ENCODE data around the gene STMN3. TPM values are rescaled to one million over a fixed set of nuclear protein-coding genes. Genes with fewer than 3 reads are reported as not detected.
A peak's percentile ranks its signal among the peaks of the same experiment; 100 is the strongest.
"Not testable (repeated sequence)": the region's sequence is repeated elsewhere in the genome, so short reads cannot be mapped to it uniquely, and the experiment has no call there.

Gene STMN3
- polyA plus RNA-seq, 1 of the 3 experiments (the other 2 are of a cell fraction): 111 TPM

DNA sequence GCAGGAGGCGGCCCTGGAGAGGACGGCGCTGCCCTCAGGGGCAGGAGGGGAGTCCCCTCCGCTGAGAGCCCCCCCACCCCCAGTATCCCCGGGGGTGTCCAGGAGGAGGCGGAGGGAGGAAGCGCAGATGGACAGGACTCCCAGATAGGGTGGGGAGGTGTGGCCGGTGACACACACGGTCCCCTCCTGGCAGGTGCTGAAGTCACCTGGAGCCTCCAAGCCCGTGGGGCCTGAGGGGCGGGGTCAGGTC, 1.4 kb downstream of the STMN3 start:
- H2AFZ ChIP-seq (ENCODE audit: low read depth): no peak overlapping the region
- H3K36me3 ChIP-seq (replicated peaks in 1 of 2; ENCODE audit: control insufficient read depth in 1 of 2, insufficient read depth in 2 of 2, low read length in 1 of 2): no peaks in the 10 kb centered on the region
- WGBS (ENCODE audit: low lambda C conversion rate): 29% methylated on average over 9 of the region's 11 CpGs
- peak; percentile 51 for DNase-seq
- H3K27me3 ChIP-seq (ENCODE audit: insufficient read depth): no peaks in the 10 kb centered on the region
- POLR2A ChIA-PET: interaction anchor here (0.6 kb wide), 1 partner anchor 8 kb away, joined by 3 read pairs; no protein-coding TSS in a partner anchor
- H4K20me1 ChIP-seq (ENCODE audit: insufficient read depth): peaks cover 31% of the 10 kb centered on the region
- no peaks in the 10 kb centered on the region for H3K9me3 ChIP-seq
- peaks cover 8% of the 10 kb centered on the region for H3F3A ChIP-seq (replicated peaks; ENCODE audit: insufficient read depth)
- H3K4me2 ChIP-seq: peak overlapping the region; percentile 83
- peaks cover 16% of the 10 kb centered on the region for H3K79me2 ChIP-seq (ENCODE audit: insufficient read depth)
- TF ChIP-seq SMC3 (IDR thresholded peaks at IDR 0.05; ENCODE audit: low read depth, low read length) (no peak), POLR2AphosphoS5 (IDR thresholded peaks at IDR 0.05; ENCODE audit: low read depth, low read length) (no peak), EZH2phosphoT487 (IDR thresholded peaks at IDR 0.05; ENCODE audit: borderline replicate concordance, low read depth) (no peak), YY1 (IDR thresholded peaks at IDR 0.05; ENCODE audit: low read depth) (no peak), RXRA (IDR thresholded peaks at IDR 0.05; ENCODE audit: borderline replicate concordance, low read depth) (no peak), NRF1 (IDR thresholded peaks at IDR 0.05; ENCODE audit: low read depth, low read length) (no peak)
- TF ChIP-seq, protein P1, sequence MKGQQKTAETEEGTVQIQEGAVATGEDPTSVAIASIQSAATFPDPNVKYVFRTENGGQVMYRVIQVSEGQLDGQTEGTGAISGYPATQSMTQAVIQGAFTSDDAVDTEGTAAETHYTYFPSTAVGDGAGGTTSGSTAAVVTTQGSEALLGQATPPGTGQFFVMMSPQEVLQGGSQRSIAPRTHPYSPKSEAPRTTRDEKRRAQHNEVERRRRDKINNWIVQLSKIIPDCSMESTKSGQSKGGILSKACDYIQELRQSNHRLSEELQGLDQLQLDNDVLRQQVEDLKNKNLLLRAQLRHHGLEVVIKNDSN (IDR thresholded peaks at IDR 0.05; ENCODE audit: borderline replicate concordance, low read depth): no peak
- TF ChIP-seq, protein P2, sequence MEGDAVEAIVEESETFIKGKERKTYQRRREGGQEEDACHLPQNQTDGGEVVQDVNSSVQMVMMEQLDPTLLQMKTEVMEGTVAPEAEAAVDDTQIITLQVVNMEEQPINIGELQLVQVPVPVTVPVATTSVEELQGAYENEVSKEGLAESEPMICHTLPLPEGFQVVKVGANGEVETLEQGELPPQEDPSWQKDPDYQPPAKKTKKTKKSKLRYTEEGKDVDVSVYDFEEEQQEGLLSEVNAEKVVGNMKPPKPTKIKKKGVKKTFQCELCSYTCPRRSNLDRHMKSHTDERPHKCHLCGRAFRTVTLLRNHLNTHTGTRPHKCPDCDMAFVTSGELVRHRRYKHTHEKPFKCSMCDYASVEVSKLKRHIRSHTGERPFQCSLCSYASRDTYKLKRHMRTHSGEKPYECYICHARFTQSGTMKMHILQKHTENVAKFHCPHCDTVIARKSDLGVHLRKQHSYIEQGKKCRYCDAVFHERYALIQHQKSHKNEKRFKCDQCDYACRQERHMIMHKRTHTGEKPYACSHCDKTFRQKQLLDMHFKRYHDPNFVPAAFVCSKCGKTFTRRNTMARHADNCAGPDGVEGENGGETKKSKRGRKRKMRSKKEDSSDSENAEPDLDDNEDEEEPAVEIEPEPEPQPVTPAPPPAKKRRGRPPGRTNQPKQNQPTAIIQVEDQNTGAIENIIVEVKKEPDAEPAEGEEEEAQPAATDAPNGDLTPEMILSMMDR (IDR thresholded peaks at IDR 0.05): no peak
- TF ChIP-seq, protein P3, sequence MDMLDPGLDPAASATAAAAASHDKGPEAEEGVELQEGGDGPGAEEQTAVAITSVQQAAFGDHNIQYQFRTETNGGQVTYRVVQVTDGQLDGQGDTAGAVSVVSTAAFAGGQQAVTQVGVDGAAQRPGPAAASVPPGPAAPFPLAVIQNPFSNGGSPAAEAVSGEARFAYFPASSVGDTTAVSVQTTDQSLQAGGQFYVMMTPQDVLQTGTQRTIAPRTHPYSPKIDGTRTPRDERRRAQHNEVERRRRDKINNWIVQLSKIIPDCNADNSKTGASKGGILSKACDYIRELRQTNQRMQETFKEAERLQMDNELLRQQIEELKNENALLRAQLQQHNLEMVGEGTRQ (IDR thresholded peaks at IDR 0.05; ENCODE audit: borderline replicate concordance, low read depth, low read length): no peak
- TF ChIP-seq, protein P4, sequence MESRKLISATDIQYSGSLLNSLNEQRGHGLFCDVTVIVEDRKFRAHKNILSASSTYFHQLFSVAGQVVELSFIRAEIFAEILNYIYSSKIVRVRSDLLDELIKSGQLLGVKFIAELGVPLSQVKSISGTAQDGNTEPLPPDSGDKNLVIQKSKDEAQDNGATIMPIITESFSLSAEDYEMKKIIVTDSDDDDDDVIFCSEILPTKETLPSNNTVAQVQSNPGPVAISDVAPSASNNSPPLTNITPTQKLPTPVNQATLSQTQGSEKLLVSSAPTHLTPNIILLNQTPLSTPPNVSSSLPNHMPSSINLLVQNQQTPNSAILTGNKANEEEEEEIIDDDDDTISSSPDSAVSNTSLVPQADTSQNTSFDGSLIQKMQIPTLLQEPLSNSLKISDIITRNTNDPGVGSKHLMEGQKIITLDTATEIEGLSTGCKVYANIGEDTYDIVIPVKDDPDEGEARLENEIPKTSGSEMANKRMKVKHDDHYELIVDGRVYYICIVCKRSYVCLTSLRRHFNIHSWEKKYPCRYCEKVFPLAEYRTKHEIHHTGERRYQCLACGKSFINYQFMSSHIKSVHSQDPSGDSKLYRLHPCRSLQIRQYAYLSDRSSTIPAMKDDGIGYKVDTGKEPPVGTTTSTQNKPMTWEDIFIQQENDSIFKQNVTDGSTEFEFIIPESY (IDR thresholded peaks at IDR 0.05; ENCODE audit: borderline replicate concordance, low read depth): no peak
- TF ChIP-seq, protein P5, sequence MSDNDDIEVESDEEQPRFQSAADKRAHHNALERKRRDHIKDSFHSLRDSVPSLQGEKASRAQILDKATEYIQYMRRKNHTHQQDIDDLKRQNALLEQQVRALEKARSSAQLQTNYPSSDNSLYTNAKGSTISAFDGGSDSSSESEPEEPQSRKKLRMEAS (IDR thresholded peaks at IDR 0.05; ENCODE audit: low read depth): no peak
- H3K27ac ChIP-seq (ENCODE audit: low read depth in 2 of 2, low read length in 1 of 2): peak overlapping the region in 1 of 2 experiments; percentile 92; a peak in 1 of 4 replicates
- CTCF ChIA-PET: interaction anchor here (0.6 to 5.5 kb wide), 5 partner anchors 25 to 116 kb away, joined by 3 to 27 read pairs (median 3); partner anchors contain the start of genes GMEB2 and PTK6
- peak overlapping the region; percentile 67 to 76 for H3K4me3 ChIP-seq (ENCODE audit: low read depth in 2 of 2, low read length in 1 of 2)
- H3K9ac ChIP-seq: peak overlapping the region; percentile 43
- H3K9me2 ChIP-seq: no peaks in the 10 kb centered on the region
- peaks cover 8 to 17% of the 10 kb centered on the region in 2 experiments; a peak in 2 of 4 replicates for H3K4me1 ChIP-seq (ENCODE audit: control insufficient read depth in 1 of 2, insufficient read depth in 2 of 2, low read depth in 1 of 2, low read length in 1 of 2)

DNA sequence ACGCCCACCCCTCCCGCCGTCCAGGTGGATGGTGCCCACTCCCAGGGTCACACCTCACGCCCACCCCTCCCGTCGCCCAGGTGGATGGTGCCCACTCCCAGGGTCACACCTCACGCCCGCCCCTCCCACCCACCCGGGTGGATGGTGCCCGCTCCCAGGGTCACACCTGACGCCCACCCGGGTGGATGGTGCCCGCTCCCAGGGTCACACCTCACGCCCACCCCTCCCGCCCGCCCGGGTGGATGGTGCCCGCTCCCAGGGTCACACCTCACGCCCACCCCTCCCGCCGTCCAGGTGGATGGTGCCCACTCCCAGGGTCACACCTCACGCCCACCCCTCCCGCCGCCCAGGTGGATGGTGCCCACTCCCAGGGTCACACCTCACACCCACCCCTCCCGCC, 2.7 kb downstream of the STMN3 start:
- H3K9me3 ChIP-seq; POLR2A ChIA-PET; H3K9ac ChIP-seq; H3F3A ChIP-seq (replicated peaks; ENCODE audit: insufficient read depth); H3K27ac ChIP-seq (ENCODE audit: low read depth in 2 of 2, low read length in 1 of 2); CTCF ChIA-PET; H3K36me3 ChIP-seq (replicated peaks in 1 of 2; ENCODE audit: control insufficient read depth in 1 of 2, insufficient read depth in 2 of 2, low read length in 1 of 2); H3K4me3 ChIP-seq (ENCODE audit: low read depth in 2 of 2, low read length in 1 of 2); H2AFZ ChIP-seq (ENCODE audit: low read depth); DNase-seq; H3K27me3 ChIP-seq (ENCODE audit: insufficient read depth); H3K4me2 ChIP-seq; H3K9me2 ChIP-seq: not testable (repeated sequence)
- peaks cover 31% of the 10 kb centered on the region for H4K20me1 ChIP-seq (ENCODE audit: insufficient read depth)
- WGBS (ENCODE audit: low lambda C conversion rate): 98% methylated on average over 10 of the region's 25 CpGs
- peaks cover 20% of the 10 kb centered on the region for H3K79me2 ChIP-seq (ENCODE audit: insufficient read depth)
- peaks cover 8 to 17% of the 10 kb centered on the region in 2 experiments; a peak in 2 of 4 replicates for H3K4me1 ChIP-seq (ENCODE audit: control insufficient read depth in 1 of 2, insufficient read depth in 2 of 2, low read depth in 1 of 2, low read length in 1 of 2)
